Motor neuron (in vitro differentiated cells): ENCODE measurements around the gene HACE1. TPM values are rescaled to one million over a fixed set of nuclear protein-coding genes. Genes with fewer than 3 reads are reported as not detected.

Source experiments
- ATAC-seq, 8 experiments: fragments of 200-7000 bp; cut with Tn5 transposase; replicated peaks in 6 of 8; 2 replicates each; pipeline ENCODE4 v1.8.0; 2021; ENCODE audit warnings: mild to moderate bottlenecking in 8 of 8, moderate library complexity in 8 of 8
- H3K27ac ChIP-seq, 2 donors: fragments of 250-450 bp; sonication (Bioruptor Pico); 2 replicates each; pipeline ENCODE4 v1.9.0; 2021; ENCODE audit warnings: antibody characterized with exemption in 2 of 2, mild to moderate bottlenecking in 2 of 2, moderate library complexity in 1 of 2
- H3K4me1 ChIP-seq, 2 donors: fragments of 250-450 bp; sonication (Bioruptor Pico); replicated peaks in 1 of 2; 2 replicates each; pipeline ENCODE4 v1.6.1; 2021; ENCODE audit warnings: antibody characterized with exemption in 2 of 2, mild to moderate bottlenecking in 2 of 2, moderate library complexity in 1 of 2
- H3K4me3 ChIP-seq, 5 donors: fragments of 250-450 bp; sonication (Bioruptor Pico); 2 replicates each; pipeline ENCODE4 v1.9.0; 2021; ENCODE audit warnings: antibody characterized with exemption in 5 of 5, mild to moderate bottlenecking in 5 of 5, moderate library complexity in 4 of 5
- WGBS, 10 experiments: fragments of 450-650 bp; shearing (Covaris generic); methylation state at CpG; one replicate each; pipeline ENCODE4 v1.0.0; 2022; 5-methylcytosine and 5-hydroxymethylcytosine counted together
- in situ Hi-C, 9 experiments: fragments of 400-800 bp; cut with MboI; loops; one replicate each; pipeline ENCODE4 v1.15.0; 2021; ENCODE audit warnings: low sequenced_read_pairs in 9 of 9, low pct_unique_long_range_greater_than_20kb in 2 of 9; ENCODE audit not compliant: unreplicated experiment in 9 of 9
- total RNA-seq, 8 experiments: library from RNA; unstranded; fragments of 300-600 nt; gene quantifications; 2 replicates each; pipeline versions ENCODE4 v1.2.3 to v1.2.4, GENCODE V29; 2022

HACE1 gene
- total RNA-seq, 8 experiments from 2014 or later, result 7.2 to 20.0 (median 16.7) TPM

DNA sequence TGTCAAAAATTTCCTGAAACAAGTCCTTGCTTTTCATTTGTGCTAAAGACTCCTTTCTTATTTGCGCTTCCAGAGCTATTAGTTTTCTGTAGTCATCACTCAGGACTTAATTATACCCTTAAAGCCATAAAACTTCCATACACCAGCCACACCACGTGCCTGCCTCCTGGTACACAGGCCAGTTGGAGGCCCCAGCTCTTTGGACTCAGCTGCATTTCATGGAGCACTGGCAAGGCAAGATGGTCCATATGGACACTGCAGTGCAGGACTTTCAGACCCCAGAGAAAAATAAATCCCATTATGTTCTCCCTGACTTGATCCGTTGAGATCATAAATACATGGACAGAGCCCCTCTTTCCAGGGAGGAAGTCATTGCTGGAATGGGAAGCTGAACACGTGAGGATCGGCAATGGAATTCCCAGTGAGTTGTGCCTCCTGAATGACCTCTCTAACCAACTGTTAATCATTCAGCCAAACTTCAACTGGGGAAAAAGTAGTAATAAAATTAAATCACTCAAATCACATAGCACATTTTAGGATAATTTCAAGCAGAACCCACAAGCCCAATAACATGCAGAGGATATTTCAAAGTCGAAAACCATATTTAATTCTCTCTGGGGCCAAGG, 173.1 kb downstream of the HACE1 start:
- 44 to 80% (median 58%) methylated on average over 2 to 6 of the region's 6 CpGs for WGBS, 10 experiments
- peaks cover 3 to 25% of the 10 kb centered on the region in 2 donors for H3K4me1 ChIP-seq
- peak in 4 of 8 experiments; percentile 38 to 58 (median 43) for ATAC-seq
- in situ Hi-C loops, result no loop called here
- no peak overlapping the region for H3K27ac ChIP-seq
- H3K4me3 ChIP-seq, result no peak overlapping the region

DNA sequence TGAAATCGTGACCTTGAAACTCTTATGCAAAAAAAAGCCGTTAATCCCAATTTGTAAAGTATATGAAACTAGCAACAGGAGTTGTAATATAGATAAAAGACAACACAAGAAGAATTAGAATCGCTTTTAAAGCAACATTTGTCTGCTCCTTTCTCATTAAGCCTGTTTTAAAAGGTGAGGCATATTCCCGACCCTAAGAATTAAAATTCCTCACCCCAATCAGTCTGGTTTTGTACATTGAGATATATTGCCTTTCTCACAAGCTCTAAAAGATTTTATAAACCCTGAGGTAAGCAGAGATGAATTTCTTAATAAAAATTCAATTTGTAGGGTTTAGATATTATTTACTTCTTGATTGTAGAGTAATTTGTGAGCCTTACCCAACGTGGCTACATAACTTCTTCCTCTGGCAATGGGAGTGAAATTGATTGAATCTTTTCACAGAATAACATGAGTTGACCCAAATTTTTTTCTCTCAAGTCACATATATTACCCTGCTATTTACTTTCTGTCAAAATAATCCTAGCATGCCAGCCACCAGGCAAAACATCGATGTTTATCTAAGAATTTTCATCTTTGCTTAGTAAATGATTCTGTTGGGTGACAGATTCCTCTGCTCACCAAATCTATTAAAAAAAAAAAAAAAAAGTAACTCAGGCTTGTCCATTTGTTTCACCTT, 173.7 kb downstream of the HACE1 start:
- 73 to 100% (median 88%) methylated on average over 2 to 6 of the region's 6 CpGs for WGBS, 10 experiments
- in situ Hi-C loops, result no loop called here
- H3K27ac ChIP-seq, result no peak overlapping the region
- H3K4me1 ChIP-seq, result peaks cover 3 to 32% of the 10 kb centered on the region in 2 donors
- no peak overlapping the region for H3K4me3 ChIP-seq
- ATAC-seq, result no peak

DNA sequence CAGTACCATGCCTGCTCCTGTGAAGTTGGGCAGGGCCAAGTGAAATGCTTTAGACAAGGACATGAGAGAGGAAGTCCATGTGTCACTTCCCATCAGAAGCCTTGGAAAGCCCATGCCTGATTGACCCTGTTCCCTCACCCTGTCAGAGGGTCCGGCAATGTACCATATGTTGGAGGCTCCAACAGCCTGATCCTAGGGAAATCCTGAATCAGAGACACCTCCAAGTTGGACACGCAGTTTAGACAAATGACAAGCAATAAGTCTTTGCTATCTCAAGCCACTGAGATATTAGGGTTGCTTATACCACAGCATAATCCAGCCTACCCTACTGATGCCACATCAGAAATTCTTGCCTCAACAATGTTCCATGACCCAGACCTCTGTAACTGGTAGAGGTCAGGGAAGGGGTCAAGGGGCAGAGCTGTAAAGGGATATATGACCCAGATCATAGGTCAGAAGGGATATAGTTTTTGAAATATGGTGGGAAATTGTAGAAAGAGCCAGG, 174.8 kb downstream of the HACE1 start:
- H3K4me3 ChIP-seq, result no peak overlapping the region
- in situ Hi-C loops, result loop anchor here in 1 of 9 experiments (5.0 kb wide), 1 partner anchor 77 kb away; no protein-coding TSS in a partner anchor
- ATAC-seq, result no peak
- WGBS, 10 experiments, result 88 to 100% (median 100%) methylated on average over 1 to 2 of the region's 2 CpGs; no CpG with 5 or more reads in 4 of the 10 experiments
- H3K4me1 ChIP-seq, result peaks cover 3 to 36% of the 10 kb centered on the region in 2 donors
- H3K27ac ChIP-seq, result no peak overlapping the region

DNA sequence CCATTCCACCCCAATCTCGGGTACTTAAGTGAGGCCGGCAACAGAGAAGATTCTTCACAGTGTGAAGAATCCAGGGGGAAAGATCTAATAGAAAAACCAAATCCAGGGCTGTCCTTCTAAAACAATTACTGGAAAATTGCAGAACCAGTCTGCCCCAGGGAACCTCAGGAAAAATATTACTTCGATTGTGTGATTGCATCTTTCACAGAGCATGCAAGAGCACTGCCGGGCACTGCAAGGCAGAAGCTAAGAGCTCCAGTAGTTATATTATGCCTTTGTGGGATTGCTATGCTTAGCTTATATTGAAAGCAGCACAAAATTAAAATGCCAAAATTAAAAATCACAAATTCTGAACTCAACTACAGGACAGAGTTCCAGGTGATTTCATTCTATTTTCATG, 175.9 kb downstream of the HACE1 start:
- no peak for ATAC-seq
- peaks cover 3 to 36% of the 10 kb centered on the region in 2 donors for H3K4me1 ChIP-seq
- 67 to 100% (median 90%) methylated on average over 1 to 4 of the region's 4 CpGs; no CpG with 5 or more reads in 1 of the 10 experiments for WGBS, 10 experiments
- H3K27ac ChIP-seq, result no peak overlapping the region
- H3K4me3 ChIP-seq, result no peak overlapping the region
- in situ Hi-C loops, result loop anchor here in 1 of 9 experiments (5.0 kb wide), 1 partner anchor 78 kb away; no protein-coding TSS in a partner anchor

DNA sequence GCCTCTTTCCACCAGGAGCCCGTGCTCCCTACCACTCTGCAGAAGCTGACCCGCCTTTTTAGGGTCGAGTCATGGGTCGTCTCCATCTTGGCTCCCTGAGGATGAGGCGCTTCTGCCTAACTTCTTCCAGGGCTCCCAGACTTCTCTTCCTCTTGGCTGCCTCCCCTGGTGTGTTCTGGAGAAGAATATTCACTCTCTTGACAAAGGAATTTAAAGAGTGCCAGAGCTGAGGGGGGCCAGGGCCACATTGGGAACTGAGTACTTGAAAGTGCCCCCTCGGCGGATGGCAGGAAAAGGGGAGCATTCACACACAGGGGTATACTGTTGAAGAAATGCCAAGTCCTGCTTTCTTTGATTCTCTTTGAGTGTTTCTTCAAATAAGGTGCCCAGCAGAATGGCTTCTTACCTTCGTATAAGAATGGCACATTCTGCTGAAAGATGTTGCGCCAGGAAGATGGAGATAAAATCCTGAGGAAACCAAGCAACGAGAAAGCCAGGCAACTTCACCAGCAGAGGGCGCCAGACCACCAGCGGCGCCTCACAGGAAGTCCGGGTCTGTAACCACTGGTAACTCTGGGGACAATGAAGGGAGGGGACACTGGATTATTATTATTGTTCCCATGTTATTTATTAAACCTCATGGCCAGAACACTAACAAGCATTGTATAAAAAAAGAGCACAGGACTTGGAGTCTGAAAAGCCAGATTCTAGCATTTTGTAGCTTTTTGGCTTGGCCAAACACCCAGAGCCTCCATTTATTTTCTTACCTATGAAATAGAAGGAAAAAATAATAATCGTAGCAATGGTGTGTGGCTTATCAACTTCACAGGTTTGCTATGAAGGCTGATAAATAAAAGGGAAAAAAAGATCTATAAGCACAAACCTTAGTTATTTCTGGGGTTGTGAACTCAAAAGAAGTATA, 176.7 kb downstream of the HACE1 start:
- Histone ChIP-seq H3K4me3 (no peak overlapping the region), H3K4me1 (peaks cover 3 to 36% of the 10 kb centered on the region in 2 donors), H3K27ac (no peak overlapping the region)
- ATAC-seq, result peak in 4 of 8 experiments; percentile 44 to 84 (median 66)
- WGBS, 10 experiments, result 30 to 100% (median 54%) methylated on average over 1 to 12 of the region's 15 CpGs
- in situ Hi-C loops, result loop anchor here in 1 of 9 experiments (5.0 kb wide), 1 partner anchor 79 kb away; no protein-coding TSS in a partner anchor

DNA sequence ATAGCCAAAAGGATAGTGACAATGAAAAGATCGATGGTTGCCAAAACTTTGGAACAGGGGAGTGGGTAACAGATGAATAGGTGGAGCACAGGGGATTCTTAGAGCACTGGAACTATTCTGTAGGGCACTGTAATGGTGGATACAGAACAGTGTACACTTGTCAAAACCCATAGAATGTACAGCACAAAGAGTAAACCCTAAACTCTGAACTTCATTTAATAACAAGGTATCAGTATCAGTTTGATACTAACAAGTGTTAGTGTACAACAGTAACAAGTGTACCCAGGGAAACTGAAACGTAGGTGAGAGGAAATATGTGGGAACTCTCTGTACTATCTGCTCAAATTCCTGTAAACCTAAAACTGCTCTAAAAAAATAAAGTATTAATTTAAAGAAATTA, 179.2 kb downstream of the HACE1 start:
- in situ Hi-C loops, result loop anchor here in 1 of 9 experiments (5.0 kb wide), 1 partner anchor 82 kb away; no protein-coding TSS in a partner anchor
- 0 to 95% (median 66%) methylated on average over 1 to 2 of the region's 2 CpGs for WGBS, 10 experiments
- peaks cover 0 to 18% of the 10 kb centered on the region in 2 donors for H3K4me1 ChIP-seq

DNA sequence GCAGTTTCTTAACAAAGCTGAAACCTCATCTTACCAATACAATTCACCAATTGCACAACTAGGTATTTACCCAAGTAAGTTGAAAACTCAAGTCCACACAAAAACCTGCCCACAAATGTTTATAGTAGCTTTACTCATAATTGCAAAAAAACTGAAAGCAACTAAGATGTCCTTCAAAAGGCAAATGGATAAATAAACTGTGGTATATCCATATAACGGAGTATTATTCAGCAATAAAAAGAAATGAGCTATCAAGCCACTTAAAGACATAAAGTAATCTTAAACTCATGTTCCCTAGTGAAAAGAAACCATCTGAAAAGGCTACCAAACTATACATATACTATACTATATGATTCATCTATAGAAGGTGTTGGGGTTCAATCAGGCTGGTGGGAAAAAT, 179.7 kb downstream of the HACE1 start:
- ATAC-seq, result no peak
- 50 to 100% (median 92%) methylated on average over 1 of the region's 1 CpG; no CpG with 5 or more reads in 3 of the 10 experiments for WGBS, 10 experiments
- in situ Hi-C loops, result loop anchor here in 1 of 9 experiments (5.0 kb wide), 1 partner anchor 82 kb away; no protein-coding TSS in a partner anchor
- H3K27ac ChIP-seq, result no peak overlapping the region
- H3K4me3 ChIP-seq, result no peak overlapping the region
- peaks cover 0 to 18% of the 10 kb centered on the region in 2 donors for H3K4me1 ChIP-seq

More for the DNA sequence above, 179.2 kb downstream of the HACE1 start:
- no peak overlapping the region for H3K27ac ChIP-seq
- no peak overlapping the region for H3K4me3 ChIP-seq
- no peak for ATAC-seq

Other genes starting within 250 kb of the HACE1 start
- 10 to 100 TPM in 3 of 8 experiments, 1 to 10 TPM in 3, under 1 TPM in 1, not detected in 1; 0.07 to 36.1 (median 9.6) TPM for gene LIN28B, start 97.2 kb upstream of the HACE1 start, total RNA-seq